H9 (cell line): ENCODE data around the gene ZC3H12D. TPM values are rescaled to one million over a fixed set of nuclear protein-coding genes. Genes with fewer than 3 reads are reported as not detected.

Experiments
- DNase-seq: peaks from one replicate; pipeline ENCODE4 v3.0.0-alpha.2; 2017
- H2AFZ ChIP-seq: one replicate; pipeline ENCODE4 v1.6.1; 2013; ENCODE audit warnings: mild to moderate bottlenecking, low read length, control low read depth, moderate library complexity
- H2AK5ac ChIP-seq: 2 replicates; pipeline ENCODE4 v1.6.1; 2013; ENCODE audit warnings: low read length, control low read depth, mixed read lengths; ENCODE audit not compliant: insufficient read length
- H2BK120ac ChIP-seq: one replicate; pipeline ENCODE4 v1.6.1; 2013; ENCODE audit warnings: low read depth, mild to moderate bottlenecking, low read length, control low read depth, inconsistent platforms; ENCODE audit not compliant: poor library complexity, severe bottlenecking
- H2BK12ac ChIP-seq: 2 replicates; pipeline ENCODE4 v1.6.1; 2013; ENCODE audit warnings: low read length, control low read depth, mixed read lengths, low read depth; ENCODE audit not compliant: insufficient read length
- H2BK15ac ChIP-seq: 2 replicates; pipeline ENCODE4 v1.6.1; 2013; ENCODE audit warnings: low read depth, low read length, control low read depth
- H2BK20ac ChIP-seq: one replicate; pipeline ENCODE4 v1.6.1; 2013; ENCODE audit warnings: low read depth, mild to moderate bottlenecking, low read length, control low read depth, inconsistent platforms; ENCODE audit not compliant: poor library complexity, severe bottlenecking
- H2BK5ac ChIP-seq: 2 replicates; pipeline ENCODE4 v1.6.1; 2013; ENCODE audit warnings: low read length, control low read depth, mixed read lengths; ENCODE audit not compliant: insufficient read length
- H3K14ac ChIP-seq: 2 replicates; pipeline ENCODE4 v1.6.1; 2013; ENCODE audit warnings: low read length, control low read depth; ENCODE audit not compliant: insufficient read depth
- H3K18ac ChIP-seq: 2 replicates; pipeline ENCODE4 v1.6.1; 2013; ENCODE audit warnings: low read depth, mild to moderate bottlenecking, mixed read lengths, low read length, control low read depth; ENCODE audit not compliant: insufficient read length
- H3K23ac ChIP-seq: 2 replicates; pipeline ENCODE4 v1.6.1; 2013; ENCODE audit warnings: low read length, control low read depth, mixed read lengths, low read depth; ENCODE audit not compliant: insufficient read length
- H3K23me2 ChIP-seq: 2 replicates; pipeline ENCODE4 v1.6.1; 2013; ENCODE audit warnings: low read depth, mild to moderate bottlenecking, mixed read lengths, low read length, control low read depth; ENCODE audit not compliant: insufficient read length, poor library complexity, severe bottlenecking
- H3K27ac ChIP-seq: 2 replicates; pipeline ENCODE4 v1.5.1; 2013; ENCODE audit warnings: low read length, control low read depth, mixed read lengths, low read depth; ENCODE audit not compliant: insufficient read length
- H3K27me3 ChIP-seq: 2 replicates; pipeline ENCODE4 v1.6.1; 2013; ENCODE audit warnings: low read length, control low read depth, inconsistent platforms; ENCODE audit not compliant: insufficient read depth
- H3K4ac ChIP-seq: 2 replicates; pipeline ENCODE4 v1.6.1; 2013; ENCODE audit warnings: low read depth, mild to moderate bottlenecking, control low read depth, inconsistent platforms, low read length, moderate library complexity
- H3K4me1 ChIP-seq: 2 replicates; pipeline ENCODE4 v1.6.1; 2013; ENCODE audit warnings: low read length, control low read depth, inconsistent platforms; ENCODE audit not compliant: insufficient read depth
- H3K4me2 ChIP-seq: 2 replicates; pipeline ENCODE4 v1.6.1; 2013; ENCODE audit warnings: low read length, control low read depth, mixed read lengths; ENCODE audit not compliant: insufficient read length, insufficient read depth
- H3K56ac ChIP-seq: 2 replicates; pipeline ENCODE4 v1.6.1; 2013; ENCODE audit warnings: low read depth, mild to moderate bottlenecking, mixed read lengths, low read length, control low read depth; ENCODE audit not compliant: insufficient read length
- H3K79me1 ChIP-seq: 2 replicates; pipeline ENCODE4 v1.6.1; 2013; ENCODE audit warnings: low read depth, mild to moderate bottlenecking, moderate library complexity, low read length, control low read depth, inconsistent platforms; ENCODE audit not compliant: insufficient read depth, poor library complexity, severe bottlenecking
- H3K79me2 ChIP-seq: 2 replicates; pipeline ENCODE4 v1.6.1; 2013; ENCODE audit warnings: low read length, control low read depth, inconsistent platforms; ENCODE audit not compliant: insufficient read depth
- H3K9ac ChIP-seq: 2 replicates; pipeline ENCODE4 v1.6.1; 2013; ENCODE audit warnings: low read length, control low read depth, mixed read lengths; ENCODE audit not compliant: insufficient read length; ENCODE audit errors: extremely low read depth
- H3K9me3 ChIP-seq: one replicate; pipeline ENCODE4 v1.6.1; 2013; ENCODE audit warnings: low read depth, low read length, inconsistent platforms; ENCODE audit not compliant: control insufficient read depth
- H3T11ph ChIP-seq: one replicate; pipeline ENCODE4 v1.6.1; 2013; ENCODE audit warnings: mild to moderate bottlenecking, low read length, control low read depth, inconsistent platforms
- H4K20me1 ChIP-seq: one replicate; pipeline ENCODE4 v1.6.1; 2013; ENCODE audit not compliant: control insufficient read depth, insufficient read length, insufficient read depth
- H4K5ac ChIP-seq: 2 replicates; pipeline ENCODE4 v1.6.1; 2013; ENCODE audit warnings: low read depth, mild to moderate bottlenecking, mixed read lengths, low read length, control low read depth; ENCODE audit not compliant: insufficient read length
- H4K8ac ChIP-seq: replicated peaks from 2 replicates; pipeline ENCODE4 v1.6.1; 2013; ENCODE audit warnings: low read length, control low read depth, mixed read lengths, low read depth; ENCODE audit not compliant: insufficient read length
- H4K91ac ChIP-seq: 2 replicates; pipeline ENCODE4 v1.6.1; 2013; ENCODE audit warnings: low read depth, mild to moderate bottlenecking, moderate library complexity, mixed read lengths, low read length, control low read depth; ENCODE audit not compliant: insufficient read length
- H3K27ac Mint-ChIP-seq, 3 experiments: 2 replicates in 2 of 3; 3 replicates in 1 of 3; pipeline ENCODE4 v1.8.0; 2020 to 2021; ENCODE audit warnings: mixed read lengths in 3 of 3, mild to moderate bottlenecking in 1 of 3, moderate library complexity in 1 of 3
- H3K27me3 Mint-ChIP-seq: 2 replicates; pipeline ENCODE4 v1.8.0; 2021; ENCODE audit warnings: low read depth, mild to moderate bottlenecking, moderate library complexity, mixed read lengths
- H3K36me3 Mint-ChIP-seq, 3 experiments: 2 replicates in 2 of 3; 3 replicates in 1 of 3; pipeline ENCODE4 v1.8.0; 2020 to 2021; ENCODE audit warnings: low read depth in 3 of 3, mixed read lengths in 3 of 3; ENCODE audit not compliant: insufficient read depth in 1 of 3
- H3K4me1 Mint-ChIP-seq, 2 experiments: 2 replicates each; pipeline ENCODE4 v1.8.0; 2020; ENCODE audit warnings: mixed read lengths in 2 of 2
- H3K4me3 Mint-ChIP-seq, 2 experiments: 2 replicates in 1 of 2; 3 replicates in 1 of 2; pipeline ENCODE4 v1.8.0; 2020 to 2021; ENCODE audit warnings: mild to moderate bottlenecking in 2 of 2, mixed read lengths in 2 of 2, moderate library complexity in 1 of 2
- H3K9me3 Mint-ChIP-seq, 2 experiments: 2 replicates in 1 of 2; 3 replicates in 1 of 2; pipeline ENCODE4 v1.8.0; 2020; ENCODE audit warnings: mild to moderate bottlenecking in 2 of 2, mixed read lengths in 2 of 2, moderate library complexity in 1 of 2
- CTCF ChIP-seq: fragments of 200-600 bp; sonication (generic); conservative IDR thresholded peaks from 3 replicates; pipeline ENCODE4 v1.8.0; 2021; ENCODE audit warnings: antibody characterized with exemption, mild to moderate bottlenecking
- WGBS: extraction: QIAGEN DNeasy Blood & Tissue Kit; methylation state at CpG from one replicate; pipeline ENCODE4 v1.1.7; 2013; ENCODE audit warnings: missing lambda C conversion rate, low lambda C conversion rate, mixed read lengths; ENCODE audit not compliant: insufficient read length; ENCODE audit errors: extremely low coverage; 5-methylcytosine and 5-hydroxymethylcytosine counted together
- total RNA-seq: library from RNA; stranded (reverse); gene quantifications from 2 replicates; pipeline ENCODE4 v1.2.1, GENCODE V29; 2021

Gene ZC3H12D
- total RNA-seq, 1 experiment from 2014 or later = 0.07 TPM

- Histone ChIP-seq H3K27ac (no peak overlapping the region), H2BK15ac (no peak overlapping the region), H3K23me2 (no peaks in the 10 kb centered on the region), H3K4ac (no peak overlapping the region), H3K23ac (no peak overlapping the region), H3K9ac (no peak overlapping the region), H4K5ac (no peak overlapping the region), H2AK5ac (no peak overlapping the region), H2BK12ac (no peak overlapping the region), H3K4me2 (no peak overlapping the region), H2BK20ac (no peak overlapping the region), H4K20me1 (no peaks in the 10 kb centered on the region), H2BK120ac (no peak overlapping the region), H3K4me1 (no peaks in the 10 kb centered on the region), H4K91ac (no peak overlapping the region), H2AFZ (no peak overlapping the region), H3K18ac (no peak overlapping the region), H4K8ac (no peak overlapping the region), H3K9me3 (no peaks in the 10 kb centered on the region), H3K27me3 (no peaks in the 10 kb centered on the region), H3K79me1 (no peaks in the 10 kb centered on the region), H3K56ac (no peak overlapping the region), H3T11ph (no peak overlapping the region), H3K79me2 (no peaks in the 10 kb centered on the region), H3K14ac (no peak overlapping the region), H2BK5ac (no peak overlapping the region)
- Mint-ChIP-seq H3K9me3 (no peaks in the 10 kb centered on the region), H3K27me3 (no peaks in the 10 kb centered on the region), H3K4me1 (peaks cover 6 to 7% of the 10 kb centered on the region in 2 experiments), H3K27ac (no peak overlapping the region), H3K4me3 (no peak overlapping the region), H3K36me3 (peaks cover 3 to 22% (median 14%) of the 10 kb centered on the region in 3 experiments; a peak in 6 of 7 replicates)
- DNase-seq = no peak
- no CpG with 5 or more reads among the region's 4 CpGs for WGBS
- no peak for TF ChIP-seq CTCF
Measured at GRCh38 chr6:149510793-149511512, 26.1 kb upstream of the ZC3H12D start.
